Astrocyte (in vitro differentiated cells and primary cell): Measurements from ENCODE around the gene ALMS1. TPM values are rescaled to one million over a fixed set of nuclear protein-coding genes. Genes with fewer than 3 reads are reported as not detected.
A peak's percentile ranks its signal among the peaks of the same experiment; 100 is the strongest.
"Not testable (repeated sequence)": the region's sequence is repeated elsewhere in the genome, so short reads cannot be mapped to it uniquely, and the experiment has no call there.

Experiments used
- DNase-seq: peaks from one replicate; pipeline ENCODE4 v3.0.0-alpha.2; 2010; ENCODE audit warnings: low read depth
- FAIRE-seq: peaks from 2 replicates; lab custom pipeline; 2011; peaks lifted over from hg19 to GRCh38; lab: Jason Lieb, UNC
- H2AFZ ChIP-seq: 2 replicates; pipeline ENCODE4 v1.6.0; 2012; ENCODE audit warnings: low read depth, low read length, inconsistent platforms
- H3K27ac ChIP-seq: 2 replicates; pipeline ENCODE4 v1.5.1; 2011; ENCODE audit warnings: low read depth, low read length, inconsistent platforms
- H3K27me3 ChIP-seq: 2 replicates; pipeline ENCODE4 v1.6.0; 2011; ENCODE audit warnings: low read length, inconsistent platforms; ENCODE audit not compliant: insufficient read depth
- H3K36me3 ChIP-seq: 2 replicates; pipeline ENCODE4 v1.5.1; 2011; ENCODE audit warnings: low read length, inconsistent platforms; ENCODE audit not compliant: insufficient read depth
- H3K4me1 ChIP-seq: 2 replicates; pipeline ENCODE4 v1.5.1; 2011; ENCODE audit warnings: low read length, inconsistent platforms; ENCODE audit not compliant: insufficient read depth
- H3K4me2 ChIP-seq: 2 replicates; pipeline ENCODE4 v1.6.0; 2012; ENCODE audit warnings: low read length, inconsistent platforms
- H3K4me3 ChIP-seq: 2 replicates; pipeline ENCODE4 v1.5.1; 2011; ENCODE audit warnings: low read depth, mild to moderate bottlenecking, low read length, inconsistent platforms; ENCODE audit not compliant: insufficient read depth
- H3K79me2 ChIP-seq: 2 replicates; pipeline ENCODE4 v1.6.0; 2012; ENCODE audit warnings: mild to moderate bottlenecking, low read length, inconsistent platforms; ENCODE audit not compliant: insufficient read depth
- H3K9ac ChIP-seq: 2 replicates; pipeline ENCODE4 v1.6.0; 2012; ENCODE audit warnings: mild to moderate bottlenecking, low read length, inconsistent platforms
- H3K9me3 ChIP-seq: 2 replicates; pipeline ENCODE4 v1.5.1; 2012; ENCODE audit warnings: low read depth, mild to moderate bottlenecking, low read length, inconsistent platforms; ENCODE audit not compliant: insufficient read depth
- H4K20me1 ChIP-seq: 2 replicates; pipeline ENCODE4 v1.6.0; 2012; ENCODE audit warnings: low read length, inconsistent platforms; ENCODE audit not compliant: insufficient read depth
- H3K27ac Mint-ChIP-seq: one replicate; pipeline ENCODE4 v1.8.0; 2021; ENCODE audit warnings: mild to moderate bottlenecking, mixed read lengths; ENCODE audit not compliant: unreplicated experiment
- H3K27me3 Mint-ChIP-seq: one replicate; pipeline ENCODE4 v1.8.0; 2021; ENCODE audit warnings: low read depth, mixed read lengths; ENCODE audit not compliant: unreplicated experiment
- H3K36me3 Mint-ChIP-seq: one replicate; pipeline ENCODE4 v1.8.0; 2021; ENCODE audit warnings: low read depth, mixed read lengths; ENCODE audit not compliant: unreplicated experiment
- H3K4me1 Mint-ChIP-seq: one replicate; pipeline ENCODE4 v1.8.0; 2021; ENCODE audit warnings: low read depth, mixed read lengths; ENCODE audit not compliant: unreplicated experiment
- H3K4me3 Mint-ChIP-seq: one replicate; pipeline ENCODE4 v1.8.0; 2021; ENCODE audit warnings: mild to moderate bottlenecking, moderate library complexity, mixed read lengths; ENCODE audit not compliant: unreplicated experiment
- H3K9me3 Mint-ChIP-seq: one replicate; pipeline ENCODE4 v1.8.0; 2021; ENCODE audit warnings: mild to moderate bottlenecking, mixed read lengths; ENCODE audit not compliant: unreplicated experiment
- EZH2 ChIP-seq: IDR thresholded peaks from 2 replicates; pipeline ENCODE4 v1.6.1; 2012; ENCODE audit warnings: mild to moderate bottlenecking, low read length, inconsistent platforms; ENCODE audit not compliant: insufficient read depth
- total RNA-seq: library from RNA; stranded (reverse); gene quantifications from 2 replicates; pipeline ENCODE4 v1.2.1, GENCODE V29; 2021
- TF ChIP-seq, protein P1 (sequence below): IDR thresholded peaks from 2 replicates; pipeline ENCODE4 v1.5.1; 2011; ENCODE audit warnings: low read depth, mild to moderate bottlenecking, inconsistent platforms, low read length, moderate library complexity; ENCODE audit not compliant: insufficient read depth

The ALMS1 gene
- total RNA-seq, 1 donor from 2014 or later, result 14.6 TPM

DNA sequence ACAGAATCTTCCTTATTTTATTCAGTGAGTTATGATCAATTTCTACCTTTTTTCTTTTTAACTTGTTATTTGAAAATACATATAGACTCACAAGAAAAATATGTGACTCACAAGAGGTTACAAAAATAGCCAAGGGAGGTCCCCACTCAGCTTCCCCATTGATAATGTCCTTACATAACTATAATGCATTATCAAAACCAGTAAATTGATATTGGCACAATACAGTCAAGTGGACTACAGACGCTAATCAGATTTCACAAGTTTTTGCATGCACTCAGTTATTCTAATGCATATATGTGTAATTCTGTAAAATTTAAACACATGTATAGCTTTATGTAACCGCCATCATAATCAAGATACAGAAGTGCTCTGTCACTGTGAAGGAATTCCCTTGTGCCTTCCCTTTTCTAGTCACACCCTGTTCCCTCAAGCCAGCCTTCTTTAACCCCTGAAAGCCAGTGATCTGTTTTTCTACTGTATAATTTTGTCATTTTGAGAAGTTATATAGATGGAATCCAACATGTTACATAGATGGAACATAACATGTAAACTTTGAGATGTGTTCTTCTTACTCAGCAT lies 118.4 kb downstream of the ALMS1 start:
- peaks cover 16% of the 10 kb centered on the region for H3K4me1 Mint-ChIP-seq
- H3K27me3 Mint-ChIP-seq, result no peaks in the 10 kb centered on the region
- Histone ChIP-seq H4K20me1 (no peaks in the 10 kb centered on the region), H3K27ac (no peak overlapping the region), H3K9ac (no peak overlapping the region), H3K4me1 (no peaks in the 10 kb centered on the region), H3K79me2 (no peaks in the 10 kb centered on the region), H3K4me2 (peak overlapping the region; percentile 24), H3K27me3 (no peaks in the 10 kb centered on the region), H3K9me3 (no peaks in the 10 kb centered on the region), H3K4me3 (no peak overlapping the region), H2AFZ (no peak overlapping the region), H3K36me3 (no peaks in the 10 kb centered on the region)
- DNase-seq (no peak), FAIRE-seq (no peak)
- peaks cover 5% of the 10 kb centered on the region for H3K36me3 Mint-ChIP-seq
- H3K4me3 Mint-ChIP-seq, result no peak overlapping the region
- H3K9me3 Mint-ChIP-seq, result peaks cover 2% of the 10 kb centered on the region
- TF ChIP-seq, protein P1, sequence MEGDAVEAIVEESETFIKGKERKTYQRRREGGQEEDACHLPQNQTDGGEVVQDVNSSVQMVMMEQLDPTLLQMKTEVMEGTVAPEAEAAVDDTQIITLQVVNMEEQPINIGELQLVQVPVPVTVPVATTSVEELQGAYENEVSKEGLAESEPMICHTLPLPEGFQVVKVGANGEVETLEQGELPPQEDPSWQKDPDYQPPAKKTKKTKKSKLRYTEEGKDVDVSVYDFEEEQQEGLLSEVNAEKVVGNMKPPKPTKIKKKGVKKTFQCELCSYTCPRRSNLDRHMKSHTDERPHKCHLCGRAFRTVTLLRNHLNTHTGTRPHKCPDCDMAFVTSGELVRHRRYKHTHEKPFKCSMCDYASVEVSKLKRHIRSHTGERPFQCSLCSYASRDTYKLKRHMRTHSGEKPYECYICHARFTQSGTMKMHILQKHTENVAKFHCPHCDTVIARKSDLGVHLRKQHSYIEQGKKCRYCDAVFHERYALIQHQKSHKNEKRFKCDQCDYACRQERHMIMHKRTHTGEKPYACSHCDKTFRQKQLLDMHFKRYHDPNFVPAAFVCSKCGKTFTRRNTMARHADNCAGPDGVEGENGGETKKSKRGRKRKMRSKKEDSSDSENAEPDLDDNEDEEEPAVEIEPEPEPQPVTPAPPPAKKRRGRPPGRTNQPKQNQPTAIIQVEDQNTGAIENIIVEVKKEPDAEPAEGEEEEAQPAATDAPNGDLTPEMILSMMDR, result no peak
- TF ChIP-seq EZH2, result no peak
- no peak overlapping the region for H3K27ac Mint-ChIP-seq

DNA sequence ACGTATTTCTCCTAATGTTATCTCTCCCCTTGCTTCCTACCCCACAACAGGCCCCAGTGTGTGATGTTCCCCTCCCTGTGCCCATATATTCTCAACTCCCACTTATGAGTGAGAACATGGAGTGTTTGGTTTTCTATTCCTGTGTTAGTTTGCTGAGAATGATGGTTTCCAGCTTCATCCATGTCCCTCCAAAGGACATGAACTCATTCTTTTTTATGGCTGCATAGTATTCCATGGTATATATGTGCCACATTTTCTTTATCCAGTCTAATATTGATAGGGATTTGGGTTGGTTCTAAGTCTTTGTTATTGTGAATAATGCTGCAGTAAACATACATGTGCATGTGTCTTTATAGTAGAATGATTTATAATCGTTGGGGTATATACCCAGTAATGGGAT lies 119.2 kb downstream of the ALMS1 start:
- Mint-ChIP-seq H3K27ac (peak overlapping the region; percentile 63), H3K4me1 (peaks cover 11% of the 10 kb centered on the region)
- H3K36me3 ChIP-seq, H3K79me2 ChIP-seq, H3K4me3 Mint-ChIP-seq, H2AFZ ChIP-seq, FAIRE-seq, H3K4me2 ChIP-seq, H3K27ac ChIP-seq, H3K4me1 ChIP-seq, H3K9ac ChIP-seq, H4K20me1 ChIP-seq, H3K27me3 Mint-ChIP-seq, H3K4me3 ChIP-seq, H3K36me3 Mint-ChIP-seq, H3K9me3 Mint-ChIP-seq, DNase-seq, H3K27me3 ChIP-seq, H3K9me3 ChIP-seq: not testable (repeated sequence)

DNA sequence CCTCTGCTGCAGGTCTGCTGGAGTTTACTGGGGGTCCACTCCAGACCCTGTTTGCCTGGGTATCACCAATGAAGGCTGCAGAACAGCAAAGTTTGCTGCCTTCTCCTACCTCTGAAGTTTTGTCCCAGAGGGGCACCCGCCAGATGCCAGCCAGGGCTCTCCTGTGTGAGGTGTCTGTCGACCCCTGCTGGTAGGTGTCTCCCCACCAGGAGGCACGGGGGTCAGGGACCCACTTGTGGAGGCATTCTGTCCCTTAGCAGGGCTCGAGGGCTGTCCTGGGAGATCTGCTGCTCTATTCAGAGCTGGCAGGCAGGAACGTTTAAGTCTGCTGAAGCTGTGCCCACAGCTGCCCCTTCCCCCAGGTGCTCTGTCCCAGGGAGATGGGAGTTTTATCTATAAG lies 124.8 kb downstream of the ALMS1 start:
- not testable (repeated sequence) for FAIRE-seq, H3K4me2 ChIP-seq, H3K36me3 ChIP-seq, H3K4me1 ChIP-seq, H3K27ac ChIP-seq, H3K4me3 Mint-ChIP-seq, H4K20me1 ChIP-seq, H3K4me3 ChIP-seq, H3K9me3 Mint-ChIP-seq, H2AFZ ChIP-seq, DNase-seq, H3K27me3 ChIP-seq, H3K79me2 ChIP-seq, H3K4me1 Mint-ChIP-seq, H3K9me3 ChIP-seq, H3K27me3 Mint-ChIP-seq, H3K27ac Mint-ChIP-seq, H3K36me3 Mint-ChIP-seq, H3K9ac ChIP-seq
